NOMO-1 treated with DMSO at 0.1 percent for 48 hours (cell line): ENCODE results near the gene GSE1.

Experiments
- DNase-seq: peaks from one replicate; lab custom pipeline; 2025; ENCODE audit not compliant: unreplicated experiment; lab: John Stamatoyannopoulos, UW

GSE1 gene

GRCh38 chr16:85645021-85645589 lies 32.0 kb downstream of the GSE1 start:
- no peak for DNase-seq

GRCh38 chr16:85646358-85646907 lies 33.3 kb downstream of the GSE1 start:
- no peak for DNase-seq

GRCh38 chr16:85646976-85647375 lies 33.9 kb downstream of the GSE1 start:
- DNase-seq: no peak

GRCh38 chr16:85648070-85648714 lies 35.1 kb downstream of the GSE1 start:
- no peak for DNase-seq

GRCh38 chr16:85648805-85649204 lies 35.7 kb downstream of the GSE1 start:
- no peak for DNase-seq

DNA sequence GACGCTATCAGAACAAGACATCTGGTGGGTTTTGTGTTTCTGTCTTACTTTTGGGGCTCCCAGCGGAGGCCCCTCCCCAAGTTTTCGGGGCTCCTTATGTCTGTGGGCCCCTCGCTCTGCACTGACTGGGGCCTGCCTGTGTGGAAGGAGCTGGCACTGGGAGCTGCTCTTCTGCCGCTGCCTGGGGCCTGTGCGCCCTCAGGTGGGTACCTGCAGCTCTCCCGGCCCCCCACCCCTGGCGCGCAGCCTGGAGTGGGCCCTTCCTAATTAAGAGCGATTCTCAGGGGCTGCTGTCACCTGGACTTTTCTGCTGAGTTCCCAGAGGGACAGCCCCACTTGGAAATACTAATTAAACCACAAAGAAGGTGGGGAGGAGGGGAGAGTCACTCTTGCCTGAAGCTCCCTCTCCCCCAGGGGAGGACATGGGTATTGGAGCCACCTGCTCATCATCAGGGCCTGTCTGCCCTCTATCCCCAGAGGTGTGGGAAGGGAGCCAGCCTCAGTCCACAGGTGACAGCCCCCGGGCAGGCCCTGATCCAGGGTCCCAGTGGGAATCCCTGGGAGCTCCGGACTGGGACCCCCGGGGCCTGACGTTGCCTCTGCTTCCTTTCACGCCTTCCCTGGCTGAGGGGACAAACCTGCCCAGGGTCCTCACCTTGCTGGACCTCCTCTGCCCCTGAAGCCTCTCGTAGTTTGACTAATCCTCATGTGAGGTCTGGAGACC lies 36.5 kb downstream of the GSE1 start:
- DNase-seq: no peak

DNA sequence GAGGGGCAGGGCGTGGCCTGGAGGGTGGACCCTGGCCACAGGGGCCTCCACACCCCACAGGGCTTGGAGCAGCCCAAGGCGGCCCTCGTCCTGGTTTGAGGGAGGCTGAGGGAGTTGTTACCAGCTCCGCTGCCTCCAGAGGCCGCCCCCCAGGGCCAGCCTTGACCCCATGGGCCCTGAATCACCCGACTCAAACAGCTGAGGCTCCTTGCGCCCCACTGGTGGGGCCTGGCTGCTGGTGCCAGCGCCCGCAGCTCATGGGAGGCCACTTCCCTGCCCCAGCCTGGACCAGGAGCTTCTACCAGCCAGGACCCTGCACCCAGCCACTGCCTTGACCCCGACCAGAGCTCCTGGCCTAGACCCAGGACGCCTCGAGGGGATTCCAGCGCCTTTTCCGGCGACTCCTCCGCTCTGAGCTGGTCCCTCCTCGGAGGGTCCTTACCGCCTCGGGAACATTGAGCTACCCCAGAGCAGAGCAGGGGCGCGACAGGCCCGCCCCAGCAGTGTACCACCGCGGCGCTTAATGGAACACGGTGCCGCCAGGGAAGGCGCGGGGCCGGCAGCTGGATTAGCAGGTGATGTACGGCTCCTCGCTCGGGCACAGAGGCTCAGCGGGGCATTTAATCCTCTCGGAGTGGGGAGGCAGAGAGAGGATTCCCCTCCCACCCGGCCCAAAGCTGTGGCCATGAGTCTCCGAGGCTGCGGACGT lies 37.2 kb downstream of the GSE1 start:
- no peak for DNase-seq

DNA sequence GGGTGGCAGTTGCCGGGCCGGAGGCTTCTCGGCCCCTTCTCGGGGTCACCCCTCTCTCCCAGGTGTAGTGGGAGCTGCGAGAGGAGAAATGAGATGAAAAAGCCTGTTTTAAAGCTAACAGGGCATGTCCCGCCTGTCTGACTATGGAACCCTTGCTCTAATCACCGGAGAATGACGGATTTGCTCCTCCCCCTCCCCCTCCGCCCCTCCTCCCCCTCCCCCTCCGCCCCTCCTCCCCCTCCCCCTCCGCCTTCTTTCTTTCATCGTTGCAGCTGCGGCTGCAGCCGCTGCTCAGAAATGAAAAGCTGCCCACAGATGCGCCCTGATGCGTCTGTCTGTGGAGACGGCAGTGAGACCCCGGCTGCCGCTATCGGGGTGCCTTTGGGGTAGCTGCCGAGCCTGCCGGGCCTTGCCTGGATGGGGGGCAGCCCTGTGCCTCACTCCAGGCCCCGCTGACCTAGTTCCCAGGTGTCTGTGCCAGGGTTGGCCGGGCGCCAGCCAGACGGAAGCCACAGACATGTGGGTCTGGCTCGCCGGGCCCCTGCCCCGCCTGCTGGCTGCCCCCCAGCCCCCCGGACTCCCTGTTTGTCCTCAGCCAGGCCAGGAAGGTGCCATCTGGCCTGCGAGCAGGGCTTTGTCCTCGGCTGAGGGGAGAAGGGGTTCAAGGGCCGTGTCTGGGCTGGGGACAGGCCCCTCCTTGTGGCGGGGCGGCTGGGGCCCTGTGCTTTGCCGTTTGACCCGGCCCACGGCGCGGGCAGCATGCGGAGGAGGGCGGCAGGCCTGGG lies 37.9 kb downstream of the GSE1 start:
- no peak for DNase-seq

DNA sequence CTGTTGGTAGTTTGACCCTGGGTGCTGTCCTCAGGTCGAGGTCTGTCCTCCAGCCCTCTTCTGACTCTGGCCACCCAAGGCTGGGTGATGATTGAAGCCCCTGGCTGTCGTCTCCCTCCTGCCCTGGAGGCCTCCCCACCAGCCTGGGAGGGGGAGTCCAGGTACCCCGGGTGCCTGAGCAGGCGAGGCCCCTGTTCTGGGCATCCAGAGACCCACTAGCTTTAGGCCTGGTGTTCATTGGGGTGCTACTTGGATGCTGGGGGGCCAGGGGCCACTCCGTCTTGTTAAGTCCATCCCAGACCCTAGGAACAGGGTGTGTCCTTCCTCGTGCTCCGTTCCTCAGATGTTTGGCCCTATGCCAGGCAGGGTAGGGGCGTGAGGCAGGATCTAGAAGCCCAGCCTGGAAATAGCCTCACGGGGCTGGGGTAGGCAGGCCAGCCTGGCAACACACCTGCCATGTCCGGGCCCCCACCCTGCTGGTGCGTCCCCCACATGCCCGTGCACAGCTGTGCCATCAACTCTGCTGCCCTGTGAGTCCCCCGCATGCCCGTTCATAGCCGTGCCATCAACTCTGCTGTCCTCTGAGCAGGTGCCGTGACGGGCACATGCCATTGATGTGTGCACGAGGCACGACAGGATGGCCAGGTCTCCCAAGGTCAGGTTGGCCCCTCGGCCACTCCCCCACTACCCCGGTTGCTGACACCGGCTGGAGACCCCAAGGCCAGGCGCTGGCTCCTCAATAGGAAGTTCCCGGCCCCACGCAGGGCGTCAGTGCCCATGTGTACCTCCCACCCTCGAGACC lies 38.7 kb downstream of the GSE1 start:
- no peak for DNase-seq

DNA sequence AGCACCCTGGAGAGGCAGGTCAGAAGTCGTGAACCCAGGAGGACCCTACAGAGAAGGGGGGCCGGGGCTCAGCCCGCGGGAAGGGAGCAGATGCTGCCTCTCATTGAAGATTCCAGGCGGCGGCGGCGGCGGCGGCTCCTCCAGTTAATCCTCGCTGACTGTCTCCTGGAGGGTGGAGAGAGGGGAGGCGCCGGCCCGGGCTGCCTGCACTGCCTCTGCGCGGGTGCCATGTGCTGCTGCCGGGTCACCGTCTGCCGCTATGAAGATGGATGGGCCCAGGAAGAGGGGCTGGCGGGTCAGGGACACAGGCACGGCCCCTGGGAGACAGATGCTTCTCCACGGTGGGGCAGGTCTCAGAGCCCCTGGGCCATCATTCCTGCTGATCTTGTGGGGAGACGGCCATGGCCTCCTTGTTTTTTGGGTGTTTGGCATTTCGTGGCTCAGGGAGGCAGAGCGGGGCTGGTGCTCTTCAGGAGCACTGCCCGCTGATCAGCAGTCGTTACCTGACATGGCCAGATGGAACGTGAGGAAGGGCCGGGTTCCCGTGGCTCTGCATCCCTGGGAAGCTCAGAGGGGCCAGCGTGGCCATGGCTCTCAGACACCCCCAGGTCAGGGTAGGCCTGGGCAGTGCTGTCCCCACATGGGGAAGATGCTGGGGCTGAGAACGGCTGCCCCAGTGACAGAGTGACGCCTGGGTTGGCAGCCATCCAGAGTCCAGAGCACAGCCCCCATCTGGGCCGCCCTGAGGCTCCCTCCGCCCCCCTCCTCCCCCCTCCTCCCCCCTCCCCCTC lies 39.5 kb downstream of the GSE1 start:
- DNase-seq: peak; percentile 32

DNA sequence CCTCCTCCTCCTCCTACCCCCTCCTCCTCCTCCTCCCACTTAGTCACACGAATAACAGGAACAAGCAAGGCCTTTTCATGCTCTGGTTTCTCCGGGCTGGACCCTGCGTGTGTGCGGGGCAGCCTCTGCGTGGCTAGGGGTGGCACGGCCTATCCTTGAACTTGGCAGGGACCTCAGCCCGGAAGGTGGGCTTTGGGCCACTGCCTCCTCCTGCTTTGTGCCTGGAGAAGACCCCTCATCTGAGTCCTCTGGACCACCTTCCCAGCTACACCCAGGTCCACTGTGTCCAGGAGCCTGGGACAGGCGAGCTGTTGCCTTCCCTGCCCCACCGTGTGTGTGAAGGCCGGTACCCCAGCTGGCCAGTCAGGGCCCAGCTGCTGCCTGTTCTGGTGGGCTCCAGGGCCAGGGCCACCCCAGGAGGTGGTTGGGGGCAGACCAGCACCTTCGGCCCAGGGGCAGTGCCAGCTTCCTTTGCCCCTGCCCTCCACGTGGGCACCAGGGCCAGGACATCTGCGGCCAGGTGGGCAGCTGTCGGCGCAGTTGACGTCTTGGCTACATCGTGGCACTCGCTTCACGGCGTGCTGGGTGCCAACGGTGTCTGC lies 40.3 kb downstream of the GSE1 start:
- DNase-seq: no peak

DNA sequence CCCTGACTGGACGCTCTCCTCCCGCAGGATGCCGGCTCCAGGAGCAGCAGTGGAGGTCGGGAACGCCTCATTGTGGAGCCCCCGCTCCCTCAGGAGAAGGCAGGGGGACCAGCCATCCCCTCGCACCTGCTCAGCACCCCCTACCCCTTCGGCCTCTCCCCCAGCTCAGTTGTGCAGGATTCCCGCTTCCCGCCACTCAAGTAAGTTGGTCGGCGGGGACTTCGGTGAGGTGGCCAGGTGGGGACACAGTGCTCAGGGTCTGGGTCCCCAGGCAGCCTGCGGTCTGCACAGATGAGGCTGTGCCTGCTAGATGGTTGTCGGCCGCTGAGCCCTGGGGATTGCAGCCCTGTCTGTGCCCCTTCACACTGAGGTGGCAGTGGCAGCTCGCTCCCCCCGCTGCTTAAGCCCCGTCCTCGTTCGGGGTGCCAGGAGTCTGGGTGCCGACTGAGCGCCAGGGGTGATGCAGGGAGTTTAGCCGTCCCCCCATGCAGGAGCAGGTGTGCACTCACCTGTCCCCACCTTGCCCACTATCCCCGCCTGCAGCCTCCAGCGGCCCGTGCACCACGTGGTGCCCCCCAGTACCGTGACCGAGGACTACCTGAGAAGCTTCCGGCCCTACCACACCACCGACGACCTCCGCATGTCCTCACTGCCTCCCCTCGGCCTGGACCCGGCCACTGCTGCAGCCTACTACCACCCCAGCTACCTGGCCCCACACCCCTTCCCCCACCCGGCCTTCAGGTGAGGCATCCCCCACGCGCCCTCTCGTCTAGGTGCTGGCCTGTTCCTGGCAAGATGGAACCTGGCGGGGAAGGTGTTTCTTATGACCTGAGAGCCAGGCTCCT lies 41.4 kb downstream of the GSE1 start:
- DNase-seq: no peak

DNA sequence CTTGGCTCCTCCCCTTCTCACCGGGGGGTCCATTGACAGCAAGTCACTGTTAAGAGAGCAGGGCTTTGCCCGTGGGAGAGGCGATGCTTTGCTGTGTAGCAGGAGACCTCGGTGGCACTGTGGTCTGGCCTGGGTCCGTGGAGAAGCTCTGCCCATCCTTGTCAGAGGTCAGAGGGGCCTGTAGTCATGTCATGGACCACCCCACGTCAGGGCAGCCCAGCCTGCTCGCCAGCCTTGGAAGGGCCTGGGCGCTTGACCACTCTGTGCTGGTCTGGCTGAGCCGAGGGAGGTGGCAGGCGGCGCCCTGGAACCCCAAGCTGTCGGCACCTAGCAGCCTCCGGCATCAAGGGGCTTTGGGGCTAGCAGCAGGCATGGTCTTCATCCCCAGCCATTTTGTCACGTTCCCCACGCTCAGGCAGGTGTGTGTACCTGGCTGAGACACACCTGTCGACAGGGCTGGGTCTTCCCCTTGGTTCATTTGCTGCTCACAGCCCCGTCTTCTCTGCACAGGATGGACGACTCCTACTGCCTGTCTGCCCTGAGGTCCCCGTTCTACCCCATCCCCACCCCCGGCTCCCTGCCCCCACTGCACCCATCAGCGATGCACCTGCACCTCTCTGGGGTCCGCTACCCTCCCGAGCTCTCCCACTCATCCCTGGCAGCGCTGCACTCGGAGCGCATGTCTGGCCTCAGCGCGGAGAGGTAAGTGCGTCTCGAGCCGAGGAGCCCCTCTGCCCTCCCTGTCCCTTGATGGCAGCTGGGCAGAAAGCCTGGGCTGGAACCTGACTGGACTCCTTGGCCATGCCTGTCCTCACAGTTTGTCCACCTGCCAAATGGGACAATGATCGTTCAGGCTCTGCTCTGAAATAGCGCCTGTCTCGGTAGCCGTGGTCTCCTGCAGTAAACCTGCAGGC lies 42.4 kb downstream of the GSE1 start:
- DNase-seq: no peak

DNA sequence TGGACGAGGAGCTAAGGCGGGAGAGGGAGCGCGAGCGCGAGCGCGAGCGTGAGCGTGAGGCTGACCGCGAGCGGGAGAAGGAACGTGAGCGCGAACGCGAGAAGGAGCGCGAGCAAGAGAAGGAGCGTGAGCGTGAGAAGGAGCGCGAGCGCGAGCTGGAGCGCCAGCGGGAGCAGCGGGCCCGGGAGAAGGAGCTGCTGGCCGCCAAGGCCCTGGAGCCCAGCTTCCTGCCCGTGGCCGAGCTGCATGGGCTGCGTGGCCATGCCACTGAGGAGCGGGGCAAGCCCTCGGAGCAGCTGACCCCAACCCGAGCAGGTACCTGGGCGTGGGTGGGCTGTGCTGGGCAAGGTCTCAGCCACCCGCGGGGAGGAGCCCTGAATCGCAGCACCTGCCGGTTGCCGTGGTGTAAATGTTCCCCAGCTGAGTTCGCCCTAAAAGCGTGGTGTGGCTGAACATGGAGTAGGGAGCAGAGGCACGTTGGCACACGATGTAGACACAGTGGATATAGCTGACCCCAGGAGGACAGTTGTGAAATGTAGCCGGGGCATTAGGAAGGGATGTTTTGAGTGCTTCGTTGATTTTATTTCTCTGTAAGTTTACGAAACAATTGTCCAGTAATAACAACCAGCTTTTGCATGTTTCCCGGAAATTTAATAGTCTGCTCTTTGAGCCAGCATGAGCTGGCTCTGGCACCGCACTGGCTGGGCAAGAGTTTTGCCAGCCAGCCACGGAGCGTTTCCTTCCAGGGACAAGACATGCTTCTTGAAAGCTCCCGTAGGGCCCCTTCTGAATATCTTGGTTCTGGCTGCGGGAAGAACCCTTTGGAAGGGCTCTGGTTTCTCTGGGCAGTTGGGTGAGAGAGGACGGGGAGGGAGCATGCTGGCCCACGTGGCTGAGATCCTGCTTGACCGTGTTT lies 43.5 kb downstream of the GSE1 start:
- no peak for DNase-seq

- DNase-seq: no peak
These were observed 44.1 kb downstream of the GSE1 start for GRCh38 chr16:85657267-85657650.

- DNase-seq: no peak
These were observed 44.9 kb downstream of the GSE1 start for GRCh38 chr16:85657996-85658395.
